Stomach (tissue), 9 donors: ENCODE data around the gene MAPRE3. TPM values are rescaled to one million over a fixed set of nuclear protein-coding genes. Genes with fewer than 3 reads are reported as not detected.

ENCODE experiments used
- DNase-seq, 2 donors: peaks; one replicate each; pipeline versions ENCODE4 v3.0.0 to v3.0.0-alpha.2; 2013 to 2019
- H3K27ac ChIP-seq, 5 donors: fragments of 200-600 bp in 4 of 5; sonication (generic) in 4 of 5; one replicate each; pipeline ENCODE4 v1.5.1; 2013 to 2019; ENCODE audit warnings: mild to moderate bottlenecking in 1 of 5, moderate library complexity in 1 of 5
- H3K27me3 ChIP-seq, 3 donors: fragments of 200-600 bp; sonication (generic); one replicate each; pipeline ENCODE4 v1.5.1; 2017 to 2019; ENCODE audit warnings: mixed run types in 1 of 3
- H3K36me3 ChIP-seq, 4 donors: fragments of 200-600 bp; sonication (generic); 1 replicate in 3 of 4; 2 replicates in 1 of 4; pipeline ENCODE4 v1.5.1; 2016 to 2019
- H3K4me1 ChIP-seq, 4 donors: fragments of 200-600 bp; sonication (generic); one replicate each; pipeline ENCODE4 v1.5.1; 2016 to 2019
- H3K4me3 ChIP-seq, 4 donors: fragments of 200-600 bp; sonication (generic) in 3 of 4; one replicate each; pipeline ENCODE4 v1.5.1; 2016 to 2019; ENCODE audit warnings: mild to moderate bottlenecking in 1 of 4
- H3K9me3 ChIP-seq, 4 donors: fragments of 200-600 bp; sonication (generic); one replicate each; pipeline ENCODE4 v1.5.1; 2016 to 2019
- EP300 ChIP-seq: sonication (generic); formaldehyde crosslinking; IDR thresholded peaks from one replicate; pipeline ENCODE4 v1.6.1; 2017; ENCODE audit warnings: antibody characterized with exemption
- POLR2A ChIP-seq, 4 donors: fragments of 450-650 bp; IDR thresholded peaks; one replicate each; pipeline ENCODE4 v1.6.1; 2016; ENCODE audit warnings: antibody characterized with exemption in 4 of 4, control low read depth in 2 of 4, mild to moderate bottlenecking in 1 of 4, moderate library complexity in 1 of 4
- POLR2AphosphoS5 ChIP-seq, 3 donors: sonication (generic); formaldehyde crosslinking; IDR thresholded peaks; one replicate each; pipeline ENCODE4 v1.6.1; 2016; ENCODE audit warnings: antibody characterized with exemption in 3 of 3
- WGBS, 5 donors: extraction: QIAGEN DNeasy Blood & Tissue Kit in 3 of 5; methylation state at CpG; one replicate each; pipeline versions ENCODE4 v1.1.5 to v1.1.7; 2013 to 2018; 5-methylcytosine and 5-hydroxymethylcytosine counted together
- intact Hi-C: fragments of 100-400 bp; cut with DNase I; formaldehyde crosslinking; loops from one replicate; pipeline ENCODE4 v1.15.1; 2023; ENCODE audit warnings: low total_unique reads
- polyA plus RNA-seq, 3 donors: library from polyadenylated mRNA; stranded (reverse); fragments of 200-250 nt; gene quantifications; one replicate each; pipeline ENCODE4 v1.2.3, GENCODE V29; 2013
- total RNA-seq, 5 donors: library from RNA; depleted of rRNA; stranded (reverse); fragments of >200 nt; gene quantifications; one replicate each; pipeline versions ENCODE4 v1.1.0 to v1.2.3, GENCODE V29; 2014 to 2016
- TF ChIP-seq, protein P1 (sequence below), 7 experiments: fragments of 450-650 bp in 4 of 7; fragments of 200-600 bp in 3 of 7; sonication (generic) in 3 of 7; IDR thresholded peaks; one replicate each; pipeline ENCODE4 v1.5.1; 2016 to 2019; ENCODE audit warnings: antibody characterized with exemption in 7 of 7, control low read depth in 2 of 7, mild to moderate bottlenecking in 1 of 7
- donor health status: healthy with polysubstance abuse.
- donor health status: Bipolar disorder and iron deficiency.
- donor health status: healthy.

MAPRE3 gene
- total and polyA plus RNA-seq, 8 donors: 7.0 to 24.1 (median 13.6) TPM

GRCh38 chr2:27021253-27022049 lies 51.0 kb downstream of the MAPRE3 start:
- DNase-seq: peak in 1 of 2 donors; percentile 40
- intact Hi-C loops: no loop called here
- 60 to 73% (median 64%) methylated on average over 11 of the region's 11 CpGs for WGBS, 5 donors

DNA sequence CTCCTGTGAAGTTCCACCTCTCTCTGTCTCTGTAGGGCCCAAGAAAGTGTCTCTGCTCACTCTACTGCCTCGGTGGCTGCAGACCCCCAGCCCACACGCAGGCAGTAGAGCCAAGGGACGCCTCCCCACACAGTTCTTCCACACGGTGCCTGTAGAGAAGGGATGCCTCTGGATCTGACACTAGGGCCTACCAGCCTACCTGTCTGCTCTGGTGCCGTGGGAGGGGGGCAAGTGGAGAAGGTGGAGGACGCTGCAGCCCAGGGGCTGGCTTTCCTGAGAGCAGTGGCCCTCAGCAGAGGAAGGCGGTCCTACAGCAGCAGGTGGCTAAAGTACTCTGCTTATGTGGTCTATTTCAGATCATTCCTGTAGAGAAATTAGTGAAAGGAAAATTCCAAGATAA lies 53.3 kb downstream of the MAPRE3 start:
- H3K27me3 ChIP-seq: no peaks in the 10 kb centered on the region
- no peak overlapping the region for H3K27ac ChIP-seq
- H3K36me3 ChIP-seq: peaks cover 25 to 66% (median 58%) of the 10 kb centered on the region in 4 donors
- H3K9me3 ChIP-seq: no peaks in the 10 kb centered on the region
- H3K4me3 ChIP-seq: no peak overlapping the region
- peaks cover 0 to 29% (median 18%) of the 10 kb centered on the region in 4 donors for H3K4me1 ChIP-seq
- 91 to 100% (median 94%) methylated on average over 6 to 7 of the region's 7 CpGs for WGBS, 5 donors
- DNase-seq: no peak
- intact Hi-C loops: no loop called here
- no peak for TF ChIP-seq POLR2AphosphoS5 (IDR thresholded peaks at IDR 0.05)
- no peak for TF ChIP-seq EP300
- TF ChIP-seq, protein P1, sequence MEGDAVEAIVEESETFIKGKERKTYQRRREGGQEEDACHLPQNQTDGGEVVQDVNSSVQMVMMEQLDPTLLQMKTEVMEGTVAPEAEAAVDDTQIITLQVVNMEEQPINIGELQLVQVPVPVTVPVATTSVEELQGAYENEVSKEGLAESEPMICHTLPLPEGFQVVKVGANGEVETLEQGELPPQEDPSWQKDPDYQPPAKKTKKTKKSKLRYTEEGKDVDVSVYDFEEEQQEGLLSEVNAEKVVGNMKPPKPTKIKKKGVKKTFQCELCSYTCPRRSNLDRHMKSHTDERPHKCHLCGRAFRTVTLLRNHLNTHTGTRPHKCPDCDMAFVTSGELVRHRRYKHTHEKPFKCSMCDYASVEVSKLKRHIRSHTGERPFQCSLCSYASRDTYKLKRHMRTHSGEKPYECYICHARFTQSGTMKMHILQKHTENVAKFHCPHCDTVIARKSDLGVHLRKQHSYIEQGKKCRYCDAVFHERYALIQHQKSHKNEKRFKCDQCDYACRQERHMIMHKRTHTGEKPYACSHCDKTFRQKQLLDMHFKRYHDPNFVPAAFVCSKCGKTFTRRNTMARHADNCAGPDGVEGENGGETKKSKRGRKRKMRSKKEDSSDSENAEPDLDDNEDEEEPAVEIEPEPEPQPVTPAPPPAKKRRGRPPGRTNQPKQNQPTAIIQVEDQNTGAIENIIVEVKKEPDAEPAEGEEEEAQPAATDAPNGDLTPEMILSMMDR (IDR thresholded peaks at IDR 0.05): no peak
- TF ChIP-seq POLR2A (IDR thresholded peaks at IDR 0.05): no peak

More at GRCh38 chr2:27021253-27022049, 51.0 kb downstream of the MAPRE3 start:
- H3K4me1 ChIP-seq: peaks cover 0 to 35% (median 22%) of the 10 kb centered on the region in 4 donors
- no peaks in the 10 kb centered on the region for H3K9me3 ChIP-seq
- H3K4me3 ChIP-seq: no peak overlapping the region
- H3K27ac ChIP-seq: peak overlapping the region in 1 of 5 donors; percentile 39
- peaks cover 23 to 47% (median 44%) of the 10 kb centered on the region in 4 donors for H3K36me3 ChIP-seq
- H3K27me3 ChIP-seq: no peaks in the 10 kb centered on the region
- TF ChIP-seq POLR2AphosphoS5 (IDR thresholded peaks at IDR 0.05): no peak
- TF ChIP-seq POLR2A (IDR thresholded peaks at IDR 0.05): no peak
- TF ChIP-seq EP300: no peak

DNA sequence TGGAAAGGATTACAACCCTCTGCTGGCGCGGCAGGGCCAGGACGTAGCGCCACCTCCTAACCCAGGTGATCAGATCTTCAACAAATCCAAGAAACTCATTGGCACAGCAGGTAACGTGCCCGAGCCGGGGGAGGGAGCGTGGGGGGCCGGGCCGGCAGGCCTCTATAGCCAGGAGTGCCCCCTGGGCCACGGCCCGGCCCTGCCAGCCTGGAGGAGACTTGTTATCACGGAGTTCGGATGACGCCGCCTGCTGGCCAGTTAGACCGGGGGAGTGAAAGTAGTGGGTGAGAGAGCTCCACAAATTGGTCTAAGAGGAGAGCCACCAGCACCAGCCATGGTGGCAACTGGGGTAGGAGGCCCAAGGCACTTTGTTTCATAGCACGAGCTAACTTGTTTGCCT lies 53.8 kb downstream of the MAPRE3 start:
- no peak overlapping the region for H3K27ac ChIP-seq
- no peak overlapping the region for H3K4me3 ChIP-seq
- 75 to 83% (median 82%) methylated on average over 11 to 18 of the region's 18 CpGs for WGBS, 5 donors
- intact Hi-C loops: no loop called here
- peaks cover 25 to 69% (median 63%) of the 10 kb centered on the region in 4 donors for H3K36me3 ChIP-seq
- no peak for DNase-seq
- no peaks in the 10 kb centered on the region for H3K9me3 ChIP-seq
- H3K27me3 ChIP-seq: no peaks in the 10 kb centered on the region
- H3K4me1 ChIP-seq: peaks cover 0 to 29% (median 18%) of the 10 kb centered on the region in 4 donors
- TF ChIP-seq POLR2A (IDR thresholded peaks at IDR 0.05): no peak
- TF ChIP-seq POLR2AphosphoS5 (IDR thresholded peaks at IDR 0.05): no peak
- TF ChIP-seq, protein P1 (IDR thresholded peaks at IDR 0.05): no peak
- no peak for TF ChIP-seq EP300

GRCh38 chr2:27024812-27025211 lies 54.4 kb downstream of the MAPRE3 start:
- Histone ChIP-seq H3K27ac (no peak overlapping the region), H3K4me1 (peaks cover 0 to 23% (median 16%) of the 10 kb centered on the region in 4 donors), H3K9me3 (no peaks in the 10 kb centered on the region), H3K27me3 (no peaks in the 10 kb centered on the region), H3K4me3 (no peak overlapping the region), H3K36me3 (peaks cover 25 to 73% (median 66%) of the 10 kb centered on the region in 4 donors)
- intact Hi-C loops: no loop called here
- no peak for TF ChIP-seq POLR2AphosphoS5 (IDR thresholded peaks at IDR 0.05)
- TF ChIP-seq POLR2A (IDR thresholded peaks at IDR 0.05): no peak
- TF ChIP-seq EP300: no peak
- TF ChIP-seq, protein P1 (IDR thresholded peaks at IDR 0.05): no peak
- no peak for DNase-seq
- 85 to 95% (median 90%) methylated on average over 10 to 12 of the region's 12 CpGs for WGBS, 5 donors
